ENCODE data around the gene BLTP2. TPM values are rescaled to one million over a fixed set of nuclear protein-coding genes. Genes with fewer than 3 reads are reported as not detected.

The BLTP2 gene
- total and polyA plus RNA-seq, 2 of the 13 experiments (the other 11 are each of a cell fraction or from before 2014, with no cell fraction given), result 66.7 to 80.9 TPM

GRCh38 chr17:28624148-28624547 is 20.8 kb downstream of the BLTP2 start:
- H3K79me2 ChIP-seq (ENCODE audit: insufficient read depth, low read length), result no peaks in the 10 kb centered on the region
- ATAC-seq (no peak), FAIRE-seq (no peak), DNase-seq (ENCODE audit: low spot score) (no peak)
- no peak overlapping the region for H3K27ac ChIP-seq (ENCODE audit: extremely low read length, insufficient read depth, low read length)
- H3K9ac ChIP-seq (ENCODE audit: insufficient read depth, low read depth, low read length), result no peak overlapping the region
- TF ChIP-seq ZKSCAN5 (CRISPR knock-in tag; IDR thresholded peaks at IDR 0.05), result no peak
- no peak for TF ChIP-seq MAX (IDR thresholded peaks at IDR 0.05)
- no peak for TF ChIP-seq ZNF318 (CRISPR knock-in tag; IDR thresholded peaks at IDR 0.05)
- TF ChIP-seq NR2C2 (CRISPR knock-in tag; IDR thresholded peaks at IDR 0.05; ENCODE audit: borderline replicate concordance), result no peak
- TF ChIP-seq HNRNPH1 (optimal IDR thresholded peaks at IDR 0.05; ENCODE audit: low read depth, low read length), result no peak
- no peak for TF ChIP-seq LRRFIP1 (CRISPR knock-in tag; conservative IDR thresholded peaks at IDR 0.05)
- TF ChIP-seq ZNF616 (CRISPR knock-in tag; IDR thresholded peaks at IDR 0.05; ENCODE audit: low read depth), result no peak
- no peak overlapping the region for H2AFZ ChIP-seq (ENCODE audit: low read length)
- WGBS (ENCODE audit: low lambda C conversion rate), result 100% methylated on average over 2 of the region's 2 CpGs
- peaks cover 27 to 66% of the 10 kb centered on the region in 2 experiments for H3K36me3 ChIP-seq (replicated peaks in 1 of 2; ENCODE audit: control insufficient read depth in 1 of 2, insufficient read depth in 2 of 2, low read length in 2 of 2)
- in situ Hi-C loops (cut with HindIII; ENCODE audit: extremely low pct_ligation_motif_present, low pct_unique_long_range_greater_than_20kb), result loop anchor here (5.0 kb wide), 1 partner anchor 52 kb away; the partner anchor contains the start of gene PIGS
- ChIA-PET POLR2A (interaction anchor here (0.6 kb wide), 1 partner anchor 12 kb away, joined by 3 read pairs; no protein-coding TSS in a partner anchor), CTCF (ENCODE audit: low intra/inter-chr PET ratio, low total read pairs) (no interaction called here)
- peaks cover 5% of the 10 kb centered on the region; the same call in 1 of the 2 replicates for H3K4me1 ChIP-seq (ENCODE audit: insufficient read depth, low read length)
- no peaks in the 10 kb centered on the region for H3K27me3 ChIP-seq (ENCODE audit: control insufficient read depth in 1 of 2, insufficient read depth in 2 of 2, low read length in 2 of 2)
- intact Hi-C loops (cut with micrococcal nuclease; ENCODE audit: unreplicated experiment), result loop anchor here (1.0 kb wide), 1 partner anchor 20 kb away; no protein-coding TSS in a partner anchor
- no TSS peak for BruUV-seq (replicated peaks)
- H3K9me3 ChIP-seq (ENCODE audit: low read length), result no peaks in the 10 kb centered on the region
- no peaks in the 10 kb centered on the region for H4K20me1 ChIP-seq (ENCODE audit: insufficient read depth, low read length)
- no peak overlapping the region for H3K4me2 ChIP-seq (ENCODE audit: low read depth, low read length)
- H3K4me3 ChIP-seq (replicated peaks in 1 of 3; ENCODE audit: insufficient read depth in 1 of 3, low read depth in 2 of 3, low read length in 3 of 3), result no peak overlapping the region
